H9 (cell line): Measurements from ENCODE around the gene TLL2. TPM values are rescaled to one million over a fixed set of nuclear protein-coding genes. Genes with fewer than 3 reads are reported as not detected.

ENCODE experiments used
- DNase-seq: peaks from one replicate; pipeline ENCODE4 v3.0.0-alpha.2; 2017
- H2AFZ ChIP-seq: one replicate; pipeline ENCODE4 v1.6.1; 2013; ENCODE audit warnings: mild to moderate bottlenecking, low read length, control low read depth, moderate library complexity
- H2AK5ac ChIP-seq: 2 replicates; pipeline ENCODE4 v1.6.1; 2013; ENCODE audit warnings: low read length, control low read depth, mixed read lengths; ENCODE audit not compliant: insufficient read length
- H2BK120ac ChIP-seq: one replicate; pipeline ENCODE4 v1.6.1; 2013; ENCODE audit warnings: low read depth, mild to moderate bottlenecking, low read length, control low read depth, inconsistent platforms; ENCODE audit not compliant: poor library complexity, severe bottlenecking
- H2BK12ac ChIP-seq: 2 replicates; pipeline ENCODE4 v1.6.1; 2013; ENCODE audit warnings: low read length, control low read depth, mixed read lengths, low read depth; ENCODE audit not compliant: insufficient read length
- H2BK15ac ChIP-seq: 2 replicates; pipeline ENCODE4 v1.6.1; 2013; ENCODE audit warnings: low read depth, low read length, control low read depth
- H2BK20ac ChIP-seq: one replicate; pipeline ENCODE4 v1.6.1; 2013; ENCODE audit warnings: low read depth, mild to moderate bottlenecking, low read length, control low read depth, inconsistent platforms; ENCODE audit not compliant: poor library complexity, severe bottlenecking
- H2BK5ac ChIP-seq: 2 replicates; pipeline ENCODE4 v1.6.1; 2013; ENCODE audit warnings: low read length, control low read depth, mixed read lengths; ENCODE audit not compliant: insufficient read length
- H3K14ac ChIP-seq: 2 replicates; pipeline ENCODE4 v1.6.1; 2013; ENCODE audit warnings: low read length, control low read depth; ENCODE audit not compliant: insufficient read depth
- H3K18ac ChIP-seq: 2 replicates; pipeline ENCODE4 v1.6.1; 2013; ENCODE audit warnings: low read depth, mild to moderate bottlenecking, mixed read lengths, low read length, control low read depth; ENCODE audit not compliant: insufficient read length
- H3K23ac ChIP-seq: 2 replicates; pipeline ENCODE4 v1.6.1; 2013; ENCODE audit warnings: low read length, control low read depth, mixed read lengths, low read depth; ENCODE audit not compliant: insufficient read length
- H3K23me2 ChIP-seq: 2 replicates; pipeline ENCODE4 v1.6.1; 2013; ENCODE audit warnings: low read depth, mild to moderate bottlenecking, mixed read lengths, low read length, control low read depth; ENCODE audit not compliant: insufficient read length, poor library complexity, severe bottlenecking
- H3K27ac ChIP-seq: 2 replicates; pipeline ENCODE4 v1.5.1; 2013; ENCODE audit warnings: low read length, control low read depth, mixed read lengths, low read depth; ENCODE audit not compliant: insufficient read length
- H3K27me3 ChIP-seq: 2 replicates; pipeline ENCODE4 v1.6.1; 2013; ENCODE audit warnings: low read length, control low read depth, inconsistent platforms; ENCODE audit not compliant: insufficient read depth
- H3K4ac ChIP-seq: 2 replicates; pipeline ENCODE4 v1.6.1; 2013; ENCODE audit warnings: low read depth, mild to moderate bottlenecking, control low read depth, inconsistent platforms, low read length, moderate library complexity
- H3K4me1 ChIP-seq: 2 replicates; pipeline ENCODE4 v1.6.1; 2013; ENCODE audit warnings: low read length, control low read depth, inconsistent platforms; ENCODE audit not compliant: insufficient read depth
- H3K4me2 ChIP-seq: 2 replicates; pipeline ENCODE4 v1.6.1; 2013; ENCODE audit warnings: low read length, control low read depth, mixed read lengths; ENCODE audit not compliant: insufficient read length, insufficient read depth
- H3K56ac ChIP-seq: 2 replicates; pipeline ENCODE4 v1.6.1; 2013; ENCODE audit warnings: low read depth, mild to moderate bottlenecking, mixed read lengths, low read length, control low read depth; ENCODE audit not compliant: insufficient read length
- H3K79me1 ChIP-seq: 2 replicates; pipeline ENCODE4 v1.6.1; 2013; ENCODE audit warnings: low read depth, mild to moderate bottlenecking, moderate library complexity, low read length, control low read depth, inconsistent platforms; ENCODE audit not compliant: insufficient read depth, poor library complexity, severe bottlenecking
- H3K79me2 ChIP-seq: 2 replicates; pipeline ENCODE4 v1.6.1; 2013; ENCODE audit warnings: low read length, control low read depth, inconsistent platforms; ENCODE audit not compliant: insufficient read depth
- H3K9ac ChIP-seq: 2 replicates; pipeline ENCODE4 v1.6.1; 2013; ENCODE audit warnings: low read length, control low read depth, mixed read lengths; ENCODE audit not compliant: insufficient read length; ENCODE audit errors: extremely low read depth
- H3K9me3 ChIP-seq: one replicate; pipeline ENCODE4 v1.6.1; 2013; ENCODE audit warnings: low read depth, low read length, inconsistent platforms; ENCODE audit not compliant: control insufficient read depth
- H3T11ph ChIP-seq: one replicate; pipeline ENCODE4 v1.6.1; 2013; ENCODE audit warnings: mild to moderate bottlenecking, low read length, control low read depth, inconsistent platforms
- H4K20me1 ChIP-seq: one replicate; pipeline ENCODE4 v1.6.1; 2013; ENCODE audit not compliant: control insufficient read depth, insufficient read length, insufficient read depth
- H4K5ac ChIP-seq: 2 replicates; pipeline ENCODE4 v1.6.1; 2013; ENCODE audit warnings: low read depth, mild to moderate bottlenecking, mixed read lengths, low read length, control low read depth; ENCODE audit not compliant: insufficient read length
- H4K8ac ChIP-seq: replicated peaks from 2 replicates; pipeline ENCODE4 v1.6.1; 2013; ENCODE audit warnings: low read length, control low read depth, mixed read lengths, low read depth; ENCODE audit not compliant: insufficient read length
- H4K91ac ChIP-seq: 2 replicates; pipeline ENCODE4 v1.6.1; 2013; ENCODE audit warnings: low read depth, mild to moderate bottlenecking, moderate library complexity, mixed read lengths, low read length, control low read depth; ENCODE audit not compliant: insufficient read length
- H3K27ac Mint-ChIP-seq, 3 experiments: 2 replicates in 2 of 3; 3 replicates in 1 of 3; pipeline ENCODE4 v1.8.0; 2020 to 2021; ENCODE audit warnings: mixed read lengths in 3 of 3, mild to moderate bottlenecking in 1 of 3, moderate library complexity in 1 of 3
- H3K27me3 Mint-ChIP-seq: 2 replicates; pipeline ENCODE4 v1.8.0; 2021; ENCODE audit warnings: low read depth, mild to moderate bottlenecking, moderate library complexity, mixed read lengths
- H3K36me3 Mint-ChIP-seq, 3 experiments: 2 replicates in 2 of 3; 3 replicates in 1 of 3; pipeline ENCODE4 v1.8.0; 2020 to 2021; ENCODE audit warnings: low read depth in 3 of 3, mixed read lengths in 3 of 3; ENCODE audit not compliant: insufficient read depth in 1 of 3
- H3K4me1 Mint-ChIP-seq, 2 experiments: 2 replicates each; pipeline ENCODE4 v1.8.0; 2020; ENCODE audit warnings: mixed read lengths in 2 of 2
- H3K4me3 Mint-ChIP-seq, 2 experiments: 2 replicates in 1 of 2; 3 replicates in 1 of 2; pipeline ENCODE4 v1.8.0; 2020 to 2021; ENCODE audit warnings: mild to moderate bottlenecking in 2 of 2, mixed read lengths in 2 of 2, moderate library complexity in 1 of 2
- H3K9me3 Mint-ChIP-seq, 2 experiments: 2 replicates in 1 of 2; 3 replicates in 1 of 2; pipeline ENCODE4 v1.8.0; 2020; ENCODE audit warnings: mild to moderate bottlenecking in 2 of 2, mixed read lengths in 2 of 2, moderate library complexity in 1 of 2
- CTCF ChIP-seq: fragments of 200-600 bp; sonication (generic); conservative IDR thresholded peaks from 3 replicates; pipeline ENCODE4 v1.8.0; 2021; ENCODE audit warnings: antibody characterized with exemption, mild to moderate bottlenecking
- WGBS: extraction: QIAGEN DNeasy Blood & Tissue Kit; methylation state at CpG from one replicate; pipeline ENCODE4 v1.1.7; 2013; ENCODE audit warnings: missing lambda C conversion rate, low lambda C conversion rate, mixed read lengths; ENCODE audit not compliant: insufficient read length; ENCODE audit errors: extremely low coverage; 5-methylcytosine and 5-hydroxymethylcytosine counted together
- total RNA-seq: library from RNA; stranded (reverse); gene quantifications from 2 replicates; pipeline ENCODE4 v1.2.1, GENCODE V29; 2021

TLL2 gene
- total RNA-seq, 1 experiment from 2014 or later, result 1.4 TPM

GRCh38 chr10:96371356-96371755, 142.4 kb downstream of the TLL2 start:
- H3K4me3 Mint-ChIP-seq, result no peak overlapping the region
- no CpG with 5 or more reads among the region's 11 CpGs for WGBS

More at GRCh38 chr10:96371356-96371755, 142.4 kb downstream of the TLL2 start:
- H3K79me2 ChIP-seq, result no peaks in the 10 kb centered on the region
- H3K9ac ChIP-seq, result no peak overlapping the region
- H3K23me2 ChIP-seq, result peaks cover 7% of the 10 kb centered on the region
- no peak overlapping the region for H2AFZ ChIP-seq
- Mint-ChIP-seq H3K4me1 (peaks cover 19% of the 10 kb centered on the region in 2 experiments), H3K27ac (no peak overlapping the region), H3K9me3 (no peaks in the 10 kb centered on the region; a peak in 2 of 5 replicates), H3K27me3 (peaks cover 16% of the 10 kb centered on the region), H3K36me3 (peaks cover 0 to 2% (median 0%) of the 10 kb centered on the region in 3 experiments; a peak in 1 of 7 replicates)
- no peak overlapping the region for H3K14ac ChIP-seq
- DNase-seq, result no peak
- no peak overlapping the region for H2BK15ac ChIP-seq
- no peaks in the 10 kb centered on the region for H3K27me3 ChIP-seq
- no peak overlapping the region for H3K23ac ChIP-seq
- H2BK20ac ChIP-seq, result no peak overlapping the region
- H4K8ac ChIP-seq, result no peak overlapping the region
- no peak overlapping the region for H3T11ph ChIP-seq
- H3K4me2 ChIP-seq, result no peak overlapping the region
- H2BK12ac ChIP-seq, result no peak overlapping the region
- no peak overlapping the region for H3K18ac ChIP-seq
- H2AK5ac ChIP-seq, result no peak overlapping the region
- H3K4me1 ChIP-seq, result no peaks in the 10 kb centered on the region; the same call in 1 of the 2 replicates
- H3K79me1 ChIP-seq, result no peaks in the 10 kb centered on the region
- no peak overlapping the region for H4K5ac ChIP-seq
- TF ChIP-seq CTCF, result no peak
- H2BK120ac ChIP-seq, result no peak overlapping the region
- no peak overlapping the region for H3K56ac ChIP-seq
- H4K20me1 ChIP-seq, result no peaks in the 10 kb centered on the region
- no peak overlapping the region for H4K91ac ChIP-seq
- no peak overlapping the region for H3K27ac ChIP-seq
- no peaks in the 10 kb centered on the region for H3K9me3 ChIP-seq
- no peak overlapping the region for H2BK5ac ChIP-seq
- no peak overlapping the region for H3K4ac ChIP-seq
